HEK293 (cell line): ENCODE data around the gene CUL1.
A peak's percentile ranks its signal among the peaks of the same experiment; 100 is the strongest.

ENCODE experiments used
- CTCF ChIA-PET: fragments of 350-600 bp; formaldehyde crosslinking; extraction: SDS; loops from one replicate; lab custom pipeline; 2021; ENCODE audit warnings: antibody characterized with exemption; lab: Yijun Ruan, JAX
- POLR2A ChIA-PET: fragments of 300-600 bp; formaldehyde crosslinking; extraction: SDS; loops from one replicate; lab custom pipeline; 2020; ENCODE audit warnings: antibody characterized with exemption, inconsistent platforms; lab: Yijun Ruan, JAX
- H3K27ac ChIP-seq: fragments of 200-500 bp; sonication (Bioruptor generic); 2 replicates; pipeline ENCODE4 v1.5.1; 2014; ENCODE audit warnings: low read depth, low read length, control low read depth, inconsistent platforms; ENCODE audit errors: extremely low read depth
- H3K36me3 ChIP-seq, 2 experiments: fragments of 200-500 bp in 1 of 2; sonication (Bioruptor generic) in 1 of 2; 1 replicate in 1 of 2; 2 replicates in 1 of 2; pipeline ENCODE4 v1.5.1; 2014 to 2017; ENCODE audit warnings: inconsistent platforms in 2 of 2, low read length in 2 of 2; ENCODE audit not compliant: control insufficient read depth in 2 of 2, insufficient read depth in 1 of 2
- H3K4me1 ChIP-seq: fragments of 200-500 bp; sonication (Bioruptor generic); 2 replicates; pipeline ENCODE4 v1.5.1; 2014; ENCODE audit warnings: mild to moderate bottlenecking, low read length, inconsistent platforms; ENCODE audit not compliant: control insufficient read depth, insufficient read depth
- H3K4me3 ChIP-seq: 2 replicates; pipeline ENCODE4 v1.5.1; 2011; ENCODE audit warnings: low read depth, mild to moderate bottlenecking, control low read depth, low read length, moderate library complexity
- H3K9me3 ChIP-seq: fragments of 200-500 bp; sonication (Bioruptor generic); 2 replicates; pipeline ENCODE4 v1.5.1; 2014; ENCODE audit warnings: low read depth, low read length, inconsistent platforms; ENCODE audit not compliant: control insufficient read depth, insufficient read depth
- EGR2 ChIP-seq: fragments of 450-650 bp; formaldehyde crosslinking; IDR thresholded peaks from 2 replicates; pipeline ENCODE4 v1.5.1; 2016; ENCODE audit warnings: low read depth, missing biosample characterization, missing genetic modification characterization
- HOXD13 ChIP-seq: sonication (generic); formaldehyde crosslinking; IDR thresholded peaks from 2 replicates; pipeline ENCODE4 v1.8.0; 2022; ENCODE audit warnings: missing genetic modification reagents, borderline replicate concordance
- KLF10 ChIP-seq: fragments of 450-650 bp; IDR thresholded peaks from 2 replicates; pipeline ENCODE4 v1.5.1; 2018; ENCODE audit warnings: missing biosample characterization, mild to moderate bottlenecking, missing genetic modification characterization
- OSR2 ChIP-seq: fragments of 450-650 bp; formaldehyde crosslinking; IDR thresholded peaks from 2 replicates; pipeline ENCODE4 v1.5.1; 2016; ENCODE audit warnings: missing biosample characterization, missing genetic modification characterization
- PRDM1 ChIP-seq: fragments of 450-650 bp; formaldehyde crosslinking; IDR thresholded peaks from 2 replicates; pipeline ENCODE4; 2016; ENCODE audit warnings: missing biosample characterization, missing genetic modification characterization
- SCRT1 ChIP-seq: fragments of 450-650 bp; formaldehyde crosslinking; IDR thresholded peaks from 2 replicates; pipeline ENCODE4 v1.5.1; 2016; ENCODE audit warnings: missing biosample characterization, missing genetic modification characterization, borderline replicate concordance
- SCRT2 ChIP-seq: fragments of 450-650 bp; formaldehyde crosslinking; IDR thresholded peaks from 2 replicates; pipeline ENCODE4 v1.5.1; 2016; ENCODE audit warnings: missing biosample characterization, missing genetic modification characterization
- SP2 ChIP-seq: fragments of 450-650 bp; formaldehyde crosslinking; IDR thresholded peaks from 2 replicates; pipeline ENCODE4 v1.5.1; 2016; ENCODE audit warnings: missing biosample characterization, missing genetic modification characterization
- ZBTB1 ChIP-seq: fragments of 450-650 bp; formaldehyde crosslinking; IDR thresholded peaks from 2 replicates; pipeline ENCODE4 v1.5.1; 2016; ENCODE audit warnings: missing biosample characterization, missing genetic modification characterization
- ZNF121 ChIP-seq: fragments of 450-650 bp; formaldehyde crosslinking; IDR thresholded peaks from 2 replicates; pipeline ENCODE4 v1.5.1; 2016; ENCODE audit warnings: missing biosample characterization, missing genetic modification characterization
- ZNF146 ChIP-seq: fragments of 450-650 bp; formaldehyde crosslinking; IDR thresholded peaks from 2 replicates; pipeline ENCODE4 v1.5.1; 2016; ENCODE audit warnings: missing biosample characterization, missing genetic modification characterization
- ZNF19 ChIP-seq: fragments of 450-650 bp; formaldehyde crosslinking; IDR thresholded peaks from 2 replicates; pipeline ENCODE4; 2016; ENCODE audit warnings: missing biosample characterization, missing genetic modification characterization, low read depth
- ZNF2 ChIP-seq: fragments of 450-650 bp; formaldehyde crosslinking; IDR thresholded peaks from 2 replicates; pipeline ENCODE4 v1.5.1; 2016; ENCODE audit warnings: missing biosample characterization, missing genetic modification characterization
- ZNF23 ChIP-seq: fragments of 450-650 bp; formaldehyde crosslinking; IDR thresholded peaks from 2 replicates; pipeline ENCODE4 v1.5.1; 2016; ENCODE audit warnings: missing biosample characterization, missing genetic modification characterization, borderline replicate concordance
- ZNF24 ChIP-seq: fragments of 450-650 bp; formaldehyde crosslinking; IDR thresholded peaks from 2 replicates; pipeline ENCODE4 v1.5.1; 2016; ENCODE audit warnings: missing biosample characterization, missing genetic modification characterization
- ZNF266 ChIP-seq: fragments of 450-650 bp; formaldehyde crosslinking; IDR thresholded peaks from 2 replicates; pipeline ENCODE4 v1.5.1; 2016; ENCODE audit warnings: missing biosample characterization, missing genetic modification characterization, low read depth
- ZNF510 ChIP-seq: fragments of 450-650 bp; formaldehyde crosslinking; IDR thresholded peaks from 2 replicates; pipeline ENCODE4 v1.5.1; 2018; ENCODE audit warnings: mild to moderate bottlenecking, missing genetic modification characterization, missing biosample characterization; ENCODE audit not compliant: insufficient replicate concordance
- ZNF555 ChIP-seq: fragments of 450-650 bp; formaldehyde crosslinking; conservative IDR thresholded peaks from 2 replicates; pipeline ENCODE4 v1.5.1; 2017; ENCODE audit warnings: missing biosample characterization, mild to moderate bottlenecking, missing genetic modification characterization, inconsistent platforms
- ZNF560 ChIP-seq: fragments of 450-650 bp; formaldehyde crosslinking; IDR thresholded peaks from 2 replicates; pipeline ENCODE4 v1.5.1; 2017; ENCODE audit warnings: missing biosample characterization, missing genetic modification characterization, borderline replicate concordance
- ZNF626 ChIP-seq: fragments of 450-650 bp; sonication (Bioruptor Pico); formaldehyde crosslinking; IDR thresholded peaks from 2 replicates; pipeline ENCODE4 v1.5.1; 2018; ENCODE audit warnings: missing biosample characterization, missing genetic modification characterization, inconsistent platforms
- ZNF707 ChIP-seq: fragments of 450-650 bp; formaldehyde crosslinking; IDR thresholded peaks from 2 replicates; pipeline ENCODE4 v1.5.1; 2016; ENCODE audit warnings: missing biosample characterization, missing genetic modification characterization
- ZNF791 ChIP-seq: fragments of 450-650 bp; formaldehyde crosslinking; IDR thresholded peaks from 2 replicates; pipeline ENCODE4 v1.5.1; 2016; ENCODE audit warnings: missing biosample characterization, missing genetic modification characterization
- ZNF843 ChIP-seq: fragments of 450-650 bp; formaldehyde crosslinking; IDR thresholded peaks from 2 replicates; pipeline ENCODE4 v1.5.1; 2016; ENCODE audit warnings: missing biosample characterization, missing genetic modification characterization
- ZSCAN16 ChIP-seq: fragments of 450-650 bp; formaldehyde crosslinking; IDR thresholded peaks from 2 replicates; pipeline ENCODE4 v1.5.1; 2016; ENCODE audit warnings: missing biosample characterization, missing genetic modification characterization
- TF ChIP-seq, protein P1 (sequence below): fragments of 450-650 bp; formaldehyde crosslinking; IDR thresholded peaks from 2 replicates; pipeline ENCODE4 v1.5.1; 2017; ENCODE audit warnings: missing biosample characterization, missing genetic modification characterization
- TF ChIP-seq, protein P2 (sequence below): fragments of 450-650 bp; IDR thresholded peaks from 2 replicates; pipeline ENCODE4 v1.5.1; 2018; ENCODE audit warnings: missing biosample characterization, mild to moderate bottlenecking, missing genetic modification characterization

The CUL1 gene

DNA sequence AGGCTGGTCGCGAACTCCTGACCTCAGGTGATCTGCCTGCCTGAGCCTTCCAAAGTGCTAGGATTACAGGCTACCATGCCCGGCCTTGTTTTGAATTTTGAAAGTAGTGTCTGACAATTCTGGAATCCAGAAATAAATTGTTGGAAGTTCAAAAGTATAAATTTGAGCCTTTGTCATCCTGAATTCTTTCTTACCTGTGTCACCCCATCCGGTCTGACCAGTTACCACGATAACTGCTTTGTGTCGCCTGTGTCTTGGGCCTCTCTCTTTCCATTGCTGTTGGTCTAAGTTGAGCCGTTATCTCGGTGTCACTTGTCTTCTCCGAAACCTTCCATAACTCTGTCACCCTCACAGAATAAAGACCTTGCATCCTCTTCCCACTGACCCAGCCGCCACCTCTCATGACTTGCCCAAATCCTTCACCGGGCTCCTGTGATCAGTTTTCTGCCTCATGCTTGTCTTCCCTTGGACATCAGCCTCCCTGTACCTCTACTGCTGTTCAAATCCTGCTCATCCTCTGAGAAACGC lies 18.6 kb downstream of the CUL1 start:
- H3K4me3 ChIP-seq: no peak overlapping the region
- H3K27ac ChIP-seq: no peak overlapping the region
- TF ChIP-seq OSR2 (tag by site-specific recombination) (no peak), ZNF560 (tag by site-specific recombination) (no peak), ZNF791 (tag by site-specific recombination) (no peak), ZNF626 (no peak), KLF10 (tag by site-specific recombination) (no peak), ZNF843 (tag by site-specific recombination) (no peak), ZNF266 (no peak), ZNF707 (no peak), HOXD13 (CRISPR knock-in tag) (no peak), EGR2 (no peak), ZNF2 (tag by site-specific recombination) (no peak), PRDM1 (no peak), ZNF19 (no peak), ZNF555 (tag by site-specific recombination) (no peak), SP2 (tag by site-specific recombination) (no peak), ZNF121 (tag by site-specific recombination) (no peak)
- TF ChIP-seq, protein P1, sequence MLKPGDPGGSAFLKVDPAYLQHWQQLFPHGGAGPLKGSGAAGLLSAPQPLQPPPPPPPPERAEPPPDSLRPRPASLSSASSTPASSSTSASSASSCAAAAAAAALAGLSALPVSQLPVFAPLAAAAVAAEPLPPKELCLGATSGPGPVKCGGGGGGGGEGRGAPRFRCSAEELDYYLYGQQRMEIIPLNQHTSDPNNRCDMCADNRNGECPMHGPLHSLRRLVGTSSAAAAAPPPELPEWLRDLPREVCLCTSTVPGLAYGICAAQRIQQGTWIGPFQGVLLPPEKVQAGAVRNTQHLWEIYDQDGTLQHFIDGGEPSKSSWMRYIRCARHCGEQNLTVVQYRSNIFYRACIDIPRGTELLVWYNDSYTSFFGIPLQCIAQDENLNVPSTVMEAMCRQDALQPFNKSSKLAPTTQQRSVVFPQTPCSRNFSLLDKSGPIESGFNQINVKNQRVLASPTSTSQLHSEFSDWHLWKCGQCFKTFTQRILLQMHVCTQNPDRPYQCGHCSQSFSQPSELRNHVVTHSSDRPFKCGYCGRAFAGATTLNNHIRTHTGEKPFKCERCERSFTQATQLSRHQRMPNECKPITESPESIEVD (tag by site-specific recombination): no peak
- TF ChIP-seq, protein P2, sequence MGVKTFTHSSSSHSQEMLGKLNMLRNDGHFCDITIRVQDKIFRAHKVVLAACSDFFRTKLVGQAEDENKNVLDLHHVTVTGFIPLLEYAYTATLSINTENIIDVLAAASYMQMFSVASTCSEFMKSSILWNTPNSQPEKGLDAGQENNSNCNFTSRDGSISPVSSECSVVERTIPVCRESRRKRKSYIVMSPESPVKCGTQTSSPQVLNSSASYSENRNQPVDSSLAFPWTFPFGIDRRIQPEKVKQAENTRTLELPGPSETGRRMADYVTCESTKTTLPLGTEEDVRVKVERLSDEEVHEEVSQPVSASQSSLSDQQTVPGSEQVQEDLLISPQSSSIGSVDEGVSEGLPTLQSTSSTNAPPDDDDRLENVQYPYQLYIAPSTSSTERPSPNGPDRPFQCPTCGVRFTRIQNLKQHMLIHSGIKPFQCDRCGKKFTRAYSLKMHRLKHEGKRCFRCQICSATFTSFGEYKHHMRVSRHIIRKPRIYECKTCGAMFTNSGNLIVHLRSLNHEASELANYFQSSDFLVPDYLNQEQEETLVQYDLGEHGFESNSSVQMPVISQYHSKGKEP (tag by site-specific recombination): no peak
- TF ChIP-seq, all 188 proteins: peak for 0
- Histone ChIP-seq H3K36me3 (no peaks in the 10 kb centered on the region), H3K9me3 (no peaks in the 10 kb centered on the region), H3K4me1 (no peaks in the 10 kb centered on the region)
- POLR2A ChIA-PET: no interaction called here
- CTCF ChIA-PET: no interaction called here

- CTCF ChIA-PET: interaction anchor here (0.7 kb wide), 1 partner anchor 11 kb away, joined by 3 read pairs; no protein-coding TSS in a partner anchor
These were observed 19.7 kb downstream of the CUL1 start for GRCh38 chr7:148718431-148718830.

DNA sequence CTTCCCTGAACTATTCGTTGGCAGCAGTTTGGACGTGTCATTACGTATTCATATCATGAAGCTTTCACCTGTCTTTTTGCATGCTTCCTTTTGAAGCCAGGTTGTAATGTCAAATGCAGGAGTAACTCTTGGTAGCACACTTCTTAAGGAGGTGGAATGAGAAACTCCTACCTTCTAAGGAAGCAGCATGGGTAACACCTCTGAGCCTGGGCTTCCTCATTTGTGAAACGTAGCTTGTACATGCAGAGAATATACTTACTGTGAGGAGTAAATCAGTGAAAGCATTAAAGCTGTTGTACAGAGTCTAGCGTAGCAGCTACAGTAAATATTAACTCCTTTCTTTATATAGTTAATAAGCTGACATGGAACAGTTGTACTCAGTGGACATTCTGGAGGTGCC lies 21.1 kb downstream of the CUL1 start:
- ChIA-PET CTCF (interaction anchor here (0.6 to 0.9 kb wide), 2 partner anchors 10 to 11 kb away, joined by 3 read pairs; no protein-coding TSS in a partner anchor), POLR2A (no interaction called here)
- Histone ChIP-seq H3K4me1 (no peaks in the 10 kb centered on the region), H3K4me3 (no peak overlapping the region), H3K9me3 (no peaks in the 10 kb centered on the region), H3K36me3 (no peaks in the 10 kb centered on the region), H3K27ac (no peak overlapping the region)
- no peak for TF ChIP-seq ZNF510 (tag by site-specific recombination)
- TF ChIP-seq ZNF146 (tag by site-specific recombination): no peak
- TF ChIP-seq ZBTB1: no peak
- no peak for TF ChIP-seq ZNF24 (tag by site-specific recombination)
- TF ChIP-seq ZNF23 (tag by site-specific recombination): no peak

More at GRCh38 chr7:148718431-148718830, 19.7 kb downstream of the CUL1 start:
- Histone ChIP-seq H3K36me3 (no peaks in the 10 kb centered on the region), H3K27ac (no peak overlapping the region), H3K4me1 (no peaks in the 10 kb centered on the region), H3K9me3 (no peaks in the 10 kb centered on the region), H3K4me3 (no peak overlapping the region)
- TF ChIP-seq OSR2 (tag by site-specific recombination): no peak
- peak; percentile 63; the same call in 1 of the 2 replicates for TF ChIP-seq SCRT1
- no peak for TF ChIP-seq ZSCAN16 (tag by site-specific recombination)
- TF ChIP-seq KLF10 (tag by site-specific recombination): no peak
- peak; percentile 70 for TF ChIP-seq SCRT2 (tag by site-specific recombination)
- POLR2A ChIA-PET: no interaction called here
